ENCODE results near the gene PRKACG. TPM values are rescaled to one million over a fixed set of nuclear protein-coding genes. Genes with fewer than 3 reads are reported as not detected.

Gene PRKACG
- total RNA-seq, 1 experiment from 2014 or later, result not detected

- Histone ChIP-seq H2AFZ (ENCODE audit: low read length) (no peak overlapping the region), H3K4me3 (ENCODE audit: low read length) (no peak overlapping the region), H3K27ac (ENCODE audit: low read length) (no peak overlapping the region), H3F3A (ENCODE audit: low read length, unreplicated experiment) (no peaks in the 10 kb centered on the region), H3K9me2 (replicated peaks; ENCODE audit: low read length) (no peaks in the 10 kb centered on the region), H3K27me3 (ENCODE audit: low read length) (peaks cover 23% of the 10 kb centered on the region), H3K4me1 (ENCODE audit: insufficient read depth, low read length) (no peaks in the 10 kb centered on the region), H4K20me1 (ENCODE audit: low read length) (no peaks in the 10 kb centered on the region), H3K79me2 (ENCODE audit: low read length) (no peaks in the 10 kb centered on the region), H3K9ac (ENCODE audit: low read length) (no peak overlapping the region), H3K4me2 (ENCODE audit: low read length) (no peak overlapping the region), H3K9me3 (ENCODE audit: low read length) (no peaks in the 10 kb centered on the region), H3K36me3 (ENCODE audit: low read depth, low read length) (no peaks in the 10 kb centered on the region)
- ChIA-PET POLR2A (ENCODE audit: unreplicated experiment) (no interaction called here), CTCF (no interaction called here)
- BruUV-seq (replicated peaks), result no TSS peak
- ATAC-seq, result no peak
- DNase-seq, result no peak
- intact Hi-C loops (cut with micrococcal nuclease), result no loop called here
- TF ChIP-seq CTCF (conservative IDR thresholded peaks at IDR 0.05; ENCODE audit: low read depth, low read length) (no peak), EZH2phosphoT487 (IDR thresholded peaks at IDR 0.05; ENCODE audit: borderline replicate concordance, low read length) (no peak)
Measured at GRCh38 chr9:69009708-69010107, 4.2 kb downstream of the PRKACG start.

DNA sequence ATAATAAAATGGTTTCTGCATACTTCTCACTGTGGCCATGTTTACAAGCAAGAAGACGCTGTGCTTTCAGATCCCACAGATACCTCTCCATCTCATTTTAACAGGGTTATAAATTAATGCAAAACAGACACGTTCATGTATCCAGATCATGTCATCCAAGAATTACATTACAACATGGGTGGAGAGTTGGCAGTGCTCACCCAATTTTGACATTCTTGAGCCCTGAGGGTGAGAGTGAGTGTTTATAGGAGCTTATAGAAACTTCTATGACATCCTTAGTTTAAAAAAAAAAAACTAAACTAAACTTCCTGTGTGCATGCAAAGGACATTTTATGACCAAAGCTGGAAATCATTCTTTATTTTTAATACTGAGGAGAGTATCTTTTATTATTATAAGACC is 9.1 kb downstream of the PRKACG start:
- no peak overlapping the region for H2AFZ ChIP-seq (ENCODE audit: low read length)
- H3K9ac ChIP-seq (ENCODE audit: low read length), result no peak overlapping the region
- ChIA-PET CTCF (no interaction called here), POLR2A (ENCODE audit: unreplicated experiment) (no interaction called here)
- peaks cover 28% of the 10 kb centered on the region for H3K27me3 ChIP-seq (ENCODE audit: low read length)
- H3K4me1 ChIP-seq (ENCODE audit: insufficient read depth, low read length), result no peaks in the 10 kb centered on the region
- no peaks in the 10 kb centered on the region for H3F3A ChIP-seq (ENCODE audit: low read length, unreplicated experiment)
- H3K9me3 ChIP-seq (ENCODE audit: low read length), result no peaks in the 10 kb centered on the region
- H4K20me1 ChIP-seq (ENCODE audit: low read length), result no peaks in the 10 kb centered on the region
- H3K4me2 ChIP-seq (ENCODE audit: low read length), result no peak overlapping the region
- no peak overlapping the region for H3K4me3 ChIP-seq (ENCODE audit: low read length)
- no peaks in the 10 kb centered on the region for H3K9me2 ChIP-seq (replicated peaks; ENCODE audit: low read length)
- ATAC-seq (peak; percentile 15; the same call in 1 of the 2 replicates), DNase-seq (peak; percentile 9)
- BruUV-seq (replicated peaks), result no TSS peak
- H3K36me3 ChIP-seq (ENCODE audit: low read depth, low read length), result no peaks in the 10 kb centered on the region
- no peaks in the 10 kb centered on the region for H3K79me2 ChIP-seq (ENCODE audit: low read length)
- H3K27ac ChIP-seq (ENCODE audit: low read length), result no peak overlapping the region
- no peak for TF ChIP-seq EZH2 (IDR thresholded peaks at IDR 0.05; ENCODE audit: low read length, unreplicated experiment)
- intact Hi-C loops (cut with micrococcal nuclease), result no loop called here

GRCh38 chr9:69003051-69003450 is 10.9 kb downstream of the PRKACG start:
- ATAC-seq, result no peak
- H3K36me3 ChIP-seq (ENCODE audit: low read depth, low read length), result no peaks in the 10 kb centered on the region
- TF ChIP-seq EZH2phosphoT487 (IDR thresholded peaks at IDR 0.05; ENCODE audit: borderline replicate concordance, low read length) (no peak), CTCF (conservative IDR thresholded peaks at IDR 0.05; ENCODE audit: low read depth, low read length) (no peak), EZH2 (IDR thresholded peaks at IDR 0.05; ENCODE audit: low read length, unreplicated experiment) (no peak)
- no peaks in the 10 kb centered on the region for H3K79me2 ChIP-seq (ENCODE audit: low read length)
- no peak overlapping the region for H3K9ac ChIP-seq (ENCODE audit: low read length)
- ChIA-PET CTCF (interaction anchor here (0.6 kb wide), 1 partner anchor 118 kb away, joined by 6 read pairs; no protein-coding TSS in a partner anchor), POLR2A (ENCODE audit: unreplicated experiment) (no interaction called here)
- H2AFZ ChIP-seq (ENCODE audit: low read length), result no peak overlapping the region
- no peaks in the 10 kb centered on the region for H3K9me3 ChIP-seq (ENCODE audit: low read length)
- no peaks in the 10 kb centered on the region for H3F3A ChIP-seq (ENCODE audit: low read length, unreplicated experiment)
- no peaks in the 10 kb centered on the region for H3K9me2 ChIP-seq (replicated peaks; ENCODE audit: low read length)
- H3K4me3 ChIP-seq (ENCODE audit: low read length), result no peak overlapping the region
- DNase-seq, result no peak
- no peaks in the 10 kb centered on the region for H4K20me1 ChIP-seq (ENCODE audit: low read length)
- no peak overlapping the region for H3K27ac ChIP-seq (ENCODE audit: low read length)
- intact Hi-C loops (cut with micrococcal nuclease), result no loop called here
- H3K4me2 ChIP-seq (ENCODE audit: low read length), result no peak overlapping the region
- BruUV-seq (replicated peaks), result no TSS peak
- peaks cover 16% of the 10 kb centered on the region for H3K27me3 ChIP-seq (ENCODE audit: low read length)
- H3K4me1 ChIP-seq (ENCODE audit: insufficient read depth, low read length), result no peaks in the 10 kb centered on the region

Data from PC-3 (cell line).